IMR-90 (cell line): ENCODE measurements around the gene TMEM168. TPM values are rescaled to one million over a fixed set of nuclear protein-coding genes. Genes with fewer than 3 reads are reported as not detected.

Experiments
- ATAC-seq: fragments of 200-7000 bp; cut with Tn5 transposase; 2 replicates; pipeline ENCODE4 v1.9.1; 2020; ENCODE audit warnings: low read depth, mild to moderate bottlenecking, moderate library complexity
- BruUV-seq: library from RNA; stranded (reverse); fragments of 400-500 nt; replicated peaks from 2 replicates; lab custom pipeline; 2021; lab: Mats Ljungman, UMichigan
- CTCF ChIA-PET: fragments of 300-600 bp; formaldehyde crosslinking; extraction: SDS; loops from one replicate; lab custom pipeline; 2021; ENCODE audit warnings: antibody characterized with exemption; lab: Yijun Ruan, JAX
- POLR2A ChIA-PET: fragments of 300-600 bp; sonication (Branson Sonifier 250); formaldehyde crosslinking; loops from one replicate; lab custom pipeline; 2022; ENCODE audit warnings: antibody characterized with exemption; ENCODE audit not compliant: unreplicated experiment; lab: Charles Lee
- DNase-seq: peaks from one replicate; pipeline ENCODE4 v3.0.0; 2013
- H2AFZ ChIP-seq: replicated peaks from 2 replicates; pipeline ENCODE3; 2013; ENCODE audit warnings: low read length, mild to moderate bottlenecking; ENCODE audit not compliant: poor library complexity
- H2AK5ac ChIP-seq: 2 replicates; pipeline ENCODE4 v1.6.1; 2013; ENCODE audit warnings: low read depth, low read length, inconsistent platforms
- H2AK9ac ChIP-seq: replicated peaks from 2 replicates; pipeline ENCODE3; 2013; ENCODE audit warnings: mild to moderate bottlenecking, low read depth, low read length, moderate library complexity; ENCODE audit not compliant: poor library complexity
- H2BK120ac ChIP-seq: 2 replicates; pipeline ENCODE4 v1.6.1; 2013; ENCODE audit warnings: low read depth, low read length, inconsistent platforms
- H2BK15ac ChIP-seq: 3 replicates; pipeline ENCODE4 v1.6.1; 2013; ENCODE audit warnings: low read depth, low read length, inconsistent platforms
- H2BK20ac ChIP-seq: 2 replicates; pipeline ENCODE4 v1.6.1; 2013; ENCODE audit warnings: low read depth, mild to moderate bottlenecking, inconsistent platforms, low read length, moderate library complexity
- H2BK5ac ChIP-seq: 2 replicates; pipeline ENCODE4 v1.6.1; 2013; ENCODE audit warnings: mild to moderate bottlenecking, low read depth, low read length, inconsistent platforms; ENCODE audit not compliant: poor library complexity, severe bottlenecking
- H3K14ac ChIP-seq: replicated peaks from 2 replicates; pipeline ENCODE4 v1.6.1; 2013; ENCODE audit warnings: low read depth, low read length, inconsistent platforms
- H3K18ac ChIP-seq: 2 replicates; pipeline ENCODE4 v1.6.1; 2013; ENCODE audit warnings: low read depth, low read length, control low read depth
- H3K23ac ChIP-seq: 2 replicates; pipeline ENCODE4 v1.6.1; 2013; ENCODE audit warnings: low read depth, low read length, inconsistent platforms
- H3K27ac ChIP-seq: 2 replicates; pipeline ENCODE4 v1.5.1; 2013; ENCODE audit warnings: mild to moderate bottlenecking, control low read depth, low read length; ENCODE audit not compliant: insufficient read depth
- H3K27me3 ChIP-seq: 2 replicates; pipeline ENCODE4 v1.6.1; 2013; ENCODE audit warnings: low read length; ENCODE audit not compliant: control insufficient read depth, insufficient read depth
- H3K36me3 ChIP-seq: 2 replicates; pipeline ENCODE4 v1.6.1; 2013; ENCODE audit warnings: low read length, mixed read lengths; ENCODE audit not compliant: control insufficient read depth, insufficient read depth
- H3K4ac ChIP-seq: 2 replicates; pipeline ENCODE4 v1.6.1; 2013; ENCODE audit warnings: low read depth, low read length, inconsistent platforms
- H3K4me1 ChIP-seq: 2 replicates; pipeline ENCODE4 v1.6.1; 2013; ENCODE audit warnings: low read length, mixed read lengths; ENCODE audit not compliant: control insufficient read depth, insufficient read depth
- H3K4me2 ChIP-seq: 2 replicates; pipeline ENCODE4 v1.6.1; 2013; ENCODE audit warnings: low read depth, mild to moderate bottlenecking, control low read depth, low read length, moderate library complexity
- H3K4me3 ChIP-seq: 2 replicates; pipeline ENCODE4 v1.5.1; 2013; ENCODE audit warnings: low read depth, mild to moderate bottlenecking, control low read depth, low read length, moderate library complexity; ENCODE audit not compliant: insufficient read depth
- H3K56ac ChIP-seq: 2 replicates; pipeline ENCODE4 v1.6.1; 2013; ENCODE audit warnings: low read length, inconsistent platforms; ENCODE audit not compliant: insufficient read depth; ENCODE audit errors: extremely low read depth
- H3K79me1 ChIP-seq, 2 experiments: 2 replicates each; pipeline ENCODE4 v1.6.1; 2013; ENCODE audit warnings: low read length in 2 of 2, inconsistent platforms in 1 of 2, low read depth in 1 of 2
- H3K9ac ChIP-seq: 2 replicates; pipeline ENCODE4 v1.6.1; 2013; ENCODE audit warnings: low read depth, low read length, control low read depth
- H3K9me1 ChIP-seq: 2 replicates; pipeline ENCODE4 v1.6.1; 2013; ENCODE audit warnings: low read length, inconsistent platforms; ENCODE audit not compliant: insufficient read depth
- H3K9me3 ChIP-seq: 2 replicates; pipeline ENCODE4 v1.6.1; 2013; ENCODE audit warnings: low read length; ENCODE audit not compliant: control insufficient read depth, insufficient read depth
- H4K20me1 ChIP-seq: 2 replicates; pipeline ENCODE4 v1.6.1; 2013; ENCODE audit warnings: low read length, inconsistent platforms; ENCODE audit not compliant: insufficient read depth
- H4K5ac ChIP-seq: 2 replicates; pipeline ENCODE4 v1.6.1; 2013; ENCODE audit warnings: mild to moderate bottlenecking, low read depth, low read length, control low read depth
- H4K8ac ChIP-seq, 2 experiments: 2 replicates each; pipeline ENCODE4 v1.6.1; 2013; ENCODE audit warnings: low read depth in 2 of 2, low read length in 2 of 2, control low read depth in 1 of 2, inconsistent platforms in 1 of 2
- H4K91ac ChIP-seq: 2 replicates; pipeline ENCODE4 v1.6.1; 2013; ENCODE audit warnings: low read depth, low read length, inconsistent platforms; ENCODE audit not compliant: insufficient read depth
- CEBPB ChIP-seq: IDR thresholded peaks from 2 replicates; pipeline ENCODE4 v1.6.1; 2012; ENCODE audit warnings: low read depth, low read length, improper control_type of control experiment
- ELK1 ChIP-seq: fragments of 150-350 bp; IDR thresholded peaks from 2 replicates; pipeline ENCODE4 v1.6.1; 2016; ENCODE audit warnings: low read depth, mild to moderate bottlenecking, low read length, moderate library complexity, borderline replicate concordance
- MAFK ChIP-seq: IDR thresholded peaks from 2 replicates; pipeline ENCODE4 v1.6.1; 2012; ENCODE audit warnings: low read depth, low read length, improper control_type of control experiment
- POLR2A ChIP-seq: IDR thresholded peaks from 2 replicates; pipeline ENCODE4 v1.6.1; 2012; ENCODE audit warnings: mild to moderate bottlenecking, low read depth, low read length
- RFX5 ChIP-seq: IDR thresholded peaks from 2 replicates; pipeline ENCODE4 v1.8.0; 2012; ENCODE audit warnings: low read depth, mild to moderate bottlenecking, low read length, moderate library complexity
- WGBS, 2 experiments: methylation state at CpG; one replicate each; pipeline versions ENCODE4 v1.1.5 to v1.1.7; 2013; ENCODE audit warnings: missing lambda C conversion rate in 2 of 2; ENCODE audit not compliant: insufficient read length in 1 of 2; ENCODE audit errors: extremely low coverage in 2 of 2; 5-methylcytosine and 5-hydroxymethylcytosine counted together
- dilution Hi-C: fragments of 300-500 bp; cut with HindIII; formaldehyde crosslinking; loops from one replicate; pipeline ENCODE4 v1.14.3; 2018; ENCODE audit warnings: low sequenced_read_pairs; ENCODE audit not compliant: unreplicated experiment
- in situ Hi-C: fragments of 300-500 bp; cut with MboI; formaldehyde crosslinking; loops from 3 replicates; pipeline ENCODE4 v1.14.3; 2019; ENCODE audit warnings: low sequenced_read_pairs, inconsistent platforms, mixed read lengths
- intact Hi-C: fragments of 100-400 bp; cut with micrococcal nuclease; formaldehyde crosslinking; loops from 2 replicates; pipeline ENCODE4 v1.10.0; 2022
- polyA plus RNA-seq, 3 experiments: library from polyadenylated mRNA; depleted of rRNA; stranded (reverse); fragments of >200 nt; gene quantifications; 2 replicates each; pipeline ENCODE4 v1.2.3, GENCODE V29; 2012; ENCODE audit warnings: low replicate concordance in 1 of 3
- total RNA-seq: library from RNA; depleted of rRNA; stranded (reverse); fragments of >200 nt; gene quantifications from 2 replicates; pipeline ENCODE4 v1.2.3, GENCODE V29; 2012

TMEM168 gene
- total and polyA plus RNA-seq, 2 of the 4 experiments (the other 2 are of a cell fraction), result 17.7 to 22.9 TPM

DNA sequence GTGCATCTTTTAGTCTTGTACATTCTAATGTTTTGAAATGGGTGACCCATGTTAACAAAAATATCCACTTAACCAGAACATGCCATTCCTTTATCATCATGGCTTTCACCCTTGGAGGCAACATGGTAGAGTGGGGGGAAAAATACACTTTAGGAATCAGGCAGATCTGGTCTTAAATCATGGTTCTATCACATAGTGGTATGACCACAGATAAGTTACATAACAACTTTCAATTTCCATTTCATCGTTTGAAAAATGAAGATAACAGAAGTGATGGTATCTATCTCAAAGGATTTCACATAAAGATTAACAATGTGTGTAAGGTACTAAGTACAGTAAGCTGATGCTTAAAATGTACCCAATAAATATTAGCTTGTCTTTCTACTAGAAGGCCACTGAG is 19.0 kb downstream of the TMEM168 start:
- BruUV-seq, result no TSS peak
- POLR2A ChIA-PET, result no interaction called here

More for the DNA sequence above, 19.0 kb downstream of the TMEM168 start:
- no peaks in the 10 kb centered on the region for H3K9me1 ChIP-seq
- ATAC-seq, result no peak
- no peak overlapping the region for H2BK120ac ChIP-seq
- dilution Hi-C loops (no loop called here), intact Hi-C loops (loop anchor here (10.0 kb wide), 1 partner anchor 214 kb away; no protein-coding TSS in a partner anchor), in situ Hi-C loops (no loop called here)
- no peak for DNase-seq
- no peak overlapping the region for H3K4me3 ChIP-seq
- H3K56ac ChIP-seq, result no peak overlapping the region
- TF ChIP-seq RFX5 (no peak), ELK1 (no peak), POLR2A (no peak), CEBPB (no peak), MAFK (no peak)
- H3K18ac ChIP-seq, result no peak overlapping the region
- H3K14ac ChIP-seq, result no peak overlapping the region
- H3K23ac ChIP-seq, result no peak overlapping the region
- H3K27me3 ChIP-seq, result no peaks in the 10 kb centered on the region
- H4K20me1 ChIP-seq, result no peaks in the 10 kb centered on the region
- no peaks in the 10 kb centered on the region for H3K9me3 ChIP-seq
- H3K4ac ChIP-seq, result no peak overlapping the region
- no peak overlapping the region for H3K9ac ChIP-seq
- H3K79me1 ChIP-seq, result no peaks in the 10 kb centered on the region; a peak in 1 of 4 replicates
- H2BK20ac ChIP-seq, result no peak overlapping the region
- H2AK9ac ChIP-seq, result no peak overlapping the region
- H3K27ac ChIP-seq, result no peak overlapping the region
- no peaks in the 10 kb centered on the region for H3K4me1 ChIP-seq
- H4K91ac ChIP-seq, result no peak overlapping the region
- no peak overlapping the region for H4K5ac ChIP-seq
- no peak overlapping the region for H4K8ac ChIP-seq
- no peak overlapping the region for H2AFZ ChIP-seq
- H2AK5ac ChIP-seq, result no peak overlapping the region
- H2BK5ac ChIP-seq, result no peak overlapping the region
- no CpG with 5 or more reads among the region's 1 CpG for WGBS, 2 experiments
- H3K36me3 ChIP-seq, result no peaks in the 10 kb centered on the region
- H3K4me2 ChIP-seq, result no peak overlapping the region
- no peak overlapping the region for H2BK15ac ChIP-seq
- CTCF ChIA-PET, result no interaction called here
